Stimulated activated memory B cell treated with anti-CD40 and anti-IgM and Interleukin-4, amounts not matched to agents 10 μg/mL and 1 μg/mL and 100 μg/mL, for 72 hours (primary cell): ENCODE measurements around the gene ARID5B.

ENCODE experiments used
- ATAC-seq: fragments of 150-1000 bp; cut with Tn5 transposase; 2 replicates; pipeline ENCODE4 v1.10.0; 2021
- H3K27ac Mint-ChIP-seq: one replicate; pipeline ENCODE4 v1.8.0; 2022; ENCODE audit warnings: mild to moderate bottlenecking, mixed read lengths
- H3K27me3 Mint-ChIP-seq: one replicate; pipeline ENCODE4 v1.8.0; 2022; ENCODE audit warnings: mixed read lengths
- H3K36me3 Mint-ChIP-seq: one replicate; pipeline ENCODE4 v1.8.0; 2022; ENCODE audit warnings: mixed read lengths
- H3K4me1 Mint-ChIP-seq: one replicate; pipeline ENCODE4 v1.8.0; 2022; ENCODE audit warnings: mixed read lengths
- H3K4me3 Mint-ChIP-seq: one replicate; pipeline ENCODE4 v1.8.0; 2022; ENCODE audit warnings: mild to moderate bottlenecking, moderate library complexity, mixed read lengths
- H3K9me3 Mint-ChIP-seq: one replicate; pipeline ENCODE4 v1.8.0; 2022; ENCODE audit warnings: mixed read lengths

Gene ARID5B

GRCh38 chr10:62048919-62049623 is 147.6 kb downstream of the ARID5B start:
- peak; percentile 49 for ATAC-seq
- Mint-ChIP-seq H3K36me3 (peaks cover 69% of the 10 kb centered on the region), H3K4me1 (peaks cover 87% of the 10 kb centered on the region)

GRCh38 chr10:62049624-62050345 is 148.3 kb downstream of the ARID5B start:
- no peak for ATAC-seq
- no peaks in the 10 kb centered on the region for H3K27me3 Mint-ChIP-seq

More at GRCh38 chr10:62048919-62049623, 147.6 kb downstream of the ARID5B start:
- Mint-ChIP-seq H3K9me3 (no peaks in the 10 kb centered on the region), H3K4me3 (peak overlapping the region; percentile 98), H3K27me3 (no peaks in the 10 kb centered on the region), H3K27ac (peak overlapping the region; percentile 99)

GRCh38 chr10:62050346-62050892 is 148.9 kb downstream of the ARID5B start:
- peak overlapping the region; percentile 98 for H3K4me3 Mint-ChIP-seq
- ATAC-seq, result no peak

More at GRCh38 chr10:62049624-62050345, 148.3 kb downstream of the ARID5B start:
- H3K9me3 Mint-ChIP-seq, result no peaks in the 10 kb centered on the region
- peaks cover 87% of the 10 kb centered on the region for H3K4me1 Mint-ChIP-seq
- H3K27ac Mint-ChIP-seq, result peak overlapping the region; percentile 99
- peaks cover 76% of the 10 kb centered on the region for H3K36me3 Mint-ChIP-seq
- peak overlapping the region; percentile 98 for H3K4me3 Mint-ChIP-seq

GRCh38 chr10:62050893-62051433 is 149.5 kb downstream of the ARID5B start:
- H3K9me3 Mint-ChIP-seq, result no peaks in the 10 kb centered on the region
- ATAC-seq, result peak; percentile 71
- peak overlapping the region; percentile 98 for H3K4me3 Mint-ChIP-seq
- peaks cover 87% of the 10 kb centered on the region for H3K4me1 Mint-ChIP-seq
- peaks cover 76% of the 10 kb centered on the region for H3K36me3 Mint-ChIP-seq
- H3K27me3 Mint-ChIP-seq, result no peaks in the 10 kb centered on the region
- H3K27ac Mint-ChIP-seq, result peak overlapping the region; percentile 99

More at GRCh38 chr10:62050346-62050892, 148.9 kb downstream of the ARID5B start:
- no peaks in the 10 kb centered on the region for H3K27me3 Mint-ChIP-seq
- H3K27ac Mint-ChIP-seq, result peak overlapping the region; percentile 99
- peaks cover 76% of the 10 kb centered on the region for H3K36me3 Mint-ChIP-seq
- no peaks in the 10 kb centered on the region for H3K9me3 Mint-ChIP-seq
- H3K4me1 Mint-ChIP-seq, result peaks cover 87% of the 10 kb centered on the region

GRCh38 chr10:62052276-62052675 is 150.8 kb downstream of the ARID5B start:
- H3K4me1 Mint-ChIP-seq, result peaks cover 86% of the 10 kb centered on the region
- no peaks in the 10 kb centered on the region for H3K9me3 Mint-ChIP-seq
- ATAC-seq, result no peak
- peaks cover 81% of the 10 kb centered on the region for H3K36me3 Mint-ChIP-seq
- H3K27ac Mint-ChIP-seq, result peak overlapping the region; percentile 99
- H3K27me3 Mint-ChIP-seq, result no peaks in the 10 kb centered on the region
- peak overlapping the region; percentile 72 for H3K4me3 Mint-ChIP-seq

GRCh38 chr10:62053860-62054259 is 152.4 kb downstream of the ARID5B start:
- peaks cover 96% of the 10 kb centered on the region for H3K36me3 Mint-ChIP-seq
- peaks cover 83% of the 10 kb centered on the region for H3K4me1 Mint-ChIP-seq
- H3K4me3 Mint-ChIP-seq, result peak overlapping the region; percentile 72
- no peaks in the 10 kb centered on the region for H3K27me3 Mint-ChIP-seq
- H3K27ac Mint-ChIP-seq, result peak overlapping the region; percentile 99
- no peaks in the 10 kb centered on the region for H3K9me3 Mint-ChIP-seq
- ATAC-seq, result no peak

- ATAC-seq, result peak; percentile 67
These were observed 152.9 kb downstream of the ARID5B start for GRCh38 chr10:62054408-62054807.

GRCh38 chr10:62054830-62055229 is 153.3 kb downstream of the ARID5B start:
- H3K4me3 Mint-ChIP-seq, result peak overlapping the region; percentile 72
- H3K27me3 Mint-ChIP-seq, result no peaks in the 10 kb centered on the region
- H3K36me3 Mint-ChIP-seq, result peaks cover 96% of the 10 kb centered on the region
- H3K4me1 Mint-ChIP-seq, result peaks cover 84% of the 10 kb centered on the region
- peak; percentile 77 for ATAC-seq
- H3K9me3 Mint-ChIP-seq, result no peaks in the 10 kb centered on the region
- H3K27ac Mint-ChIP-seq, result peak overlapping the region; percentile 99

More at GRCh38 chr10:62054408-62054807, 152.9 kb downstream of the ARID5B start:
- H3K27me3 Mint-ChIP-seq, result no peaks in the 10 kb centered on the region
- peaks cover 96% of the 10 kb centered on the region for H3K36me3 Mint-ChIP-seq
- H3K9me3 Mint-ChIP-seq, result no peaks in the 10 kb centered on the region
- H3K4me3 Mint-ChIP-seq, result peak overlapping the region; percentile 72
- H3K4me1 Mint-ChIP-seq, result peaks cover 83% of the 10 kb centered on the region
- peak overlapping the region; percentile 99 for H3K27ac Mint-ChIP-seq

- no peaks in the 10 kb centered on the region for H3K27me3 Mint-ChIP-seq
- no peak for ATAC-seq
- H3K27ac Mint-ChIP-seq, result peak overlapping the region; percentile 99
- H3K36me3 Mint-ChIP-seq, result peaks cover 96% of the 10 kb centered on the region
- peaks cover 83% of the 10 kb centered on the region for H3K4me1 Mint-ChIP-seq
- H3K9me3 Mint-ChIP-seq, result peaks cover 3% of the 10 kb centered on the region
- peak overlapping the region; percentile 72 for H3K4me3 Mint-ChIP-seq
These were observed 154.7 kb downstream of the ARID5B start for GRCh38 chr10:62056219-62056618.

GRCh38 chr10:62056698-62057097 is 155.2 kb downstream of the ARID5B start:
- peaks cover 3% of the 10 kb centered on the region for H3K9me3 Mint-ChIP-seq
- H3K4me3 Mint-ChIP-seq, result peak overlapping the region; percentile 21
- ATAC-seq, result no peak
- H3K27me3 Mint-ChIP-seq, result no peaks in the 10 kb centered on the region
- H3K27ac Mint-ChIP-seq, result peak overlapping the region; percentile 99
- peaks cover 97% of the 10 kb centered on the region for H3K36me3 Mint-ChIP-seq
- peaks cover 88% of the 10 kb centered on the region for H3K4me1 Mint-ChIP-seq

- peaks cover 96% of the 10 kb centered on the region for H3K36me3 Mint-ChIP-seq
- H3K4me1 Mint-ChIP-seq, result peaks cover 90% of the 10 kb centered on the region
- H3K27ac Mint-ChIP-seq, result peak overlapping the region; percentile 99
- peak overlapping the region; percentile 5 for H3K4me3 Mint-ChIP-seq
- H3K9me3 Mint-ChIP-seq, result peaks cover 3% of the 10 kb centered on the region
- ATAC-seq, result no peak
- H3K27me3 Mint-ChIP-seq, result no peaks in the 10 kb centered on the region
These were observed 155.9 kb downstream of the ARID5B start for GRCh38 chr10:62057359-62057758.

GRCh38 chr10:62057850-62058249 is 156.4 kb downstream of the ARID5B start:
- Mint-ChIP-seq H3K4me1 (peaks cover 85% of the 10 kb centered on the region), H3K27me3 (no peaks in the 10 kb centered on the region), H3K4me3 (no peak overlapping the region), H3K9me3 (peaks cover 3% of the 10 kb centered on the region), H3K36me3 (peaks cover 91% of the 10 kb centered on the region), H3K27ac (peak overlapping the region; percentile 99)
- no peak for ATAC-seq

GRCh38 chr10:62058476-62058875 is 157.0 kb downstream of the ARID5B start:
- peak overlapping the region; percentile 55 for H3K4me3 Mint-ChIP-seq
- peak overlapping the region; percentile 99 for H3K27ac Mint-ChIP-seq
- peaks cover 86% of the 10 kb centered on the region for H3K36me3 Mint-ChIP-seq
- H3K27me3 Mint-ChIP-seq, result no peaks in the 10 kb centered on the region
- peaks cover 79% of the 10 kb centered on the region for H3K4me1 Mint-ChIP-seq
- ATAC-seq, result no peak
- peaks cover 3% of the 10 kb centered on the region for H3K9me3 Mint-ChIP-seq

- ATAC-seq, result no peak
- peaks cover 86% of the 10 kb centered on the region for H3K36me3 Mint-ChIP-seq
These were observed 157.4 kb downstream of the ARID5B start for GRCh38 chr10:62058896-62059216.

GRCh38 chr10:62059217-62059920 is 157.9 kb downstream of the ARID5B start:
- Mint-ChIP-seq H3K9me3 (peaks cover 3% of the 10 kb centered on the region), H3K4me3 (peak overlapping the region; percentile 55), H3K27me3 (no peaks in the 10 kb centered on the region), H3K27ac (peak overlapping the region; percentile 99), H3K36me3 (peaks cover 83% of the 10 kb centered on the region), H3K4me1 (peaks cover 70% of the 10 kb centered on the region)
- no peak for ATAC-seq

More at GRCh38 chr10:62058896-62059216, 157.4 kb downstream of the ARID5B start:
- H3K27ac Mint-ChIP-seq, result peak overlapping the region; percentile 99
- peaks cover 75% of the 10 kb centered on the region for H3K4me1 Mint-ChIP-seq
- H3K4me3 Mint-ChIP-seq, result peak overlapping the region; percentile 55
- no peaks in the 10 kb centered on the region for H3K27me3 Mint-ChIP-seq
- peaks cover 3% of the 10 kb centered on the region for H3K9me3 Mint-ChIP-seq
